Activated CD8-positive, alpha-beta memory T cell treated with anti-CD3 and anti-CD28 coated beads, Interleukin-2, amount 50 U/mL, for 1 hour (primary cell): Measurements from ENCODE around the gene UBXN7.
A peak's percentile ranks its signal among the peaks of the same experiment; 100 is the strongest.
"Not testable (repeated sequence)": the region's sequence is repeated elsewhere in the genome, so short reads cannot be mapped to it uniquely, and the experiment has no call there.

Experiments used
- DNase-seq: peaks from one replicate; pipeline ENCODE4 v3.0.0-alpha.2; 2020; ENCODE audit errors: extremely low read depth

The UBXN7 gene, protein sequence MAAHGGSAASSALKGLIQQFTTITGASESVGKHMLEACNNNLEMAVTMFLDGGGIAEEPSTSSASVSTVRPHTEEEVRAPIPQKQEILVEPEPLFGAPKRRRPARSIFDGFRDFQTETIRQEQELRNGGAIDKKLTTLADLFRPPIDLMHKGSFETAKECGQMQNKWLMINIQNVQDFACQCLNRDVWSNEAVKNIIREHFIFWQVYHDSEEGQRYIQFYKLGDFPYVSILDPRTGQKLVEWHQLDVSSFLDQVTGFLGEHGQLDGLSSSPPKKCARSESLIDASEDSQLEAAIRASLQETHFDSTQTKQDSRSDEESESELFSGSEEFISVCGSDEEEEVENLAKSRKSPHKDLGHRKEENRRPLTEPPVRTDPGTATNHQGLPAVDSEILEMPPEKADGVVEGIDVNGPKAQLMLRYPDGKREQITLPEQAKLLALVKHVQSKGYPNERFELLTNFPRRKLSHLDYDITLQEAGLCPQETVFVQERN

DNA sequence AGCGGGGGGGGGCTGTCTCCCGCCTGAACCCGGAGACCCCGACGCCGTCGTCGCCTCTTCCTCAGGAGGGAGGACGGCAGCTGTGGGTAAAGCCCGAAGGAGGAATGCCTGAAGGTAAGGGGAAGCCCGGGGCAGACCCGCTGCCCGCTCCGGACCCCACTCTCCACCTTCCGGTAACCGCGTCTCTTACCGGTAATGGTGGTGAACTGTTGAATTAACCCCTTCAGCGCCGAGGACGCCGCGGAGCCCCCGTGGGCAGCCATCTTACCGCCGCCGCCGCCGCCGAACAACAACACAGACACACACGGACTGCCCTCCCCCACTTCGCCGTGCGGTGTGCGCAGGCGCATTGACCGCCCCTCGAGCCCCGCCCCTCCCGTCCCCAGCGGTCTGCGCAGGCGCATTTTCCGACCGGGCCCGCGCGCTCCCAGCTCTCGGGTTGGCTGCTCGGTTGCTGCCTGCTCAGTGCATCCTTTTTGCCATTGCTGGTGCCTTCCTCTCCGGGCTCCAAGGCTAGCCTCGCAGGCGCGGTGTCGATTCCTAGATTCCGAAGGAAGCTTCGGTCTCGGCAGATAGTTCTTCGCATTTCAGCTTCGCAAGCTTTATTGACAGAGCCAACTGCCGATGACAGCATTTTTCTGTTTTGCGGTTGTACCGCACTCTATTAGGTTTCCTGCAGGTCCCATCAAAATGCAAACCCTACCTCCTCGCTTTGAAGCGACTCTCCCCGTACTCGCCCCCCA, at the start of gene UBXN7:
UBXN7 (minus strand) TSS at position 291 of the 743 bp plus-strand sequence; CDS start at position 263, 28 bp downstream.
- DNase-seq: peak; percentile 86

DNA sequence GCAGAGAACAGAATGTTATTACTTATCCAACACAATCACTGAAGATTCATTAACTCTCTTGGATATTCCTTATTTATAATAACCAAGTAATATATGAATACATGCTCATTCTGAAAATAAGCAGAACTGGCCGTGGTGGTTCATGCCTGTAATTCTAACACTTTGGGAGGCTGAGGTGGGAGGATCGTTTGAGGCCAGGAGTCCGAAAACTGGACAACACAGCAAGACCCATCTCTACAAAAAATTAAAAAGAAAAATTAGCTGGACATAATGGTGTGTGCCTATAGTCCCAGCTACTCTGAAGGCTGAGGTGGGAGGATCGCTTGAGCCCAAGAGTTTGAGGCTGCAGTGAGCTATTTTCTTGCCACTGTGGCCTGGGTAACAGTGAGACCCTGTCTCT, 45.5 kb upstream of the UBXN7 start:
- DNase-seq: no peak

DNA sequence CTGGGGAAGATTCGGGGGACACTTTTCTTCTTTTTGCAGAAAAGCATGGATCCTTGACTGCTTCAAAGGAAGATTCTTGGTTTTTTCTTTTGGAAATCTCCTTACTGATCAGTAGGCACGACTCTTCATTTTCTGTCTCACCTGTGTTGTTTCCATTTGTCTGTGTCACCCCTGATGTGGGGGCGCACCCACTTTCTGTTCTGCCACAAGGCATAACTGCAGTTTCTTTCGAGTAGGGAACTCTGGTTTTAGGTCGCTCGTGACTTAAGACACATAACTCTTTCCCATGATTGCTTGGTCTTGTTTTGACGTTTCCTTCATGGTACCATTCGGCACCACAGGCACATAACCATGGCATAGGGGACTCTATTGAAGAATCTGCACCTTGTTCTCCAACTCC, 40.1 kb upstream of the UBXN7 start:
- DNase-seq: no peak

DNA sequence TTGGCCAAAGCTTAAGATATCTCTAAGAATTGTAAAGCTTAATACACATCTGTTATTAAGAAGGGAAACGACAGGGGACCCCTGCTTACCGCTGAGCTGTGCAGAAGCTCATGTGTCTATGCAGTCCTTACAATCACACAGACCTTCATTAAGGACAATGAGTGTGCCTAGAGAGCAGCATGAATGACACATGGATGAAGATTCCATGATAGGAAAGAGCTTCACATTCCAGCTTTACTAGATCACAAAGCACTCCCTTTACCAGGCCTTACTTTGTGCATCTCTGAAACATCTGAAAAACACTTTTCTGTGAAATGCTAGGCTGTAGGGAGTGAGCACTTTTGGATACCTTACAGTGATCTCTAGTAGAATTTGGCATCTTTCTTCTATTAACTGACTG, 39.3 kb upstream of the UBXN7 start:
- no peak for DNase-seq

DNA sequence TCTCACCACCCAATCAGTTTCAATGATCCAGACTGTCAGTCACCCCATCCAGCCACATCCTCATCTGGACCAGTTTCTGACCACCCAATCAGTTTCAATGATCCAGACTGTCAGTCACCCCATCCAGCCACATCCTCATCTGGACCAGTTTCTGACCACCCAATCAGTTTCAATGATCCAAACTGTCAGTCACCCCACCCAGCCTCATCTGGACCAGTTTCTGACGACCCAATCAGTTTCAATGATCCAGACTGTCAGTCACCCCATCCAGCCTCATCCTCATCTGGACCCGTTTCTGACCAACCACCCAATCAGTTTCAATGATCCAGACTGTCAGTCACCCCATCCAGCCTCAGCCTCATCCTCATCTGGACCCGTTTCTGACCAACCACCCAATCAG, 38.0 kb upstream of the UBXN7 start:
- not testable (repeated sequence) for DNase-seq

DNA sequence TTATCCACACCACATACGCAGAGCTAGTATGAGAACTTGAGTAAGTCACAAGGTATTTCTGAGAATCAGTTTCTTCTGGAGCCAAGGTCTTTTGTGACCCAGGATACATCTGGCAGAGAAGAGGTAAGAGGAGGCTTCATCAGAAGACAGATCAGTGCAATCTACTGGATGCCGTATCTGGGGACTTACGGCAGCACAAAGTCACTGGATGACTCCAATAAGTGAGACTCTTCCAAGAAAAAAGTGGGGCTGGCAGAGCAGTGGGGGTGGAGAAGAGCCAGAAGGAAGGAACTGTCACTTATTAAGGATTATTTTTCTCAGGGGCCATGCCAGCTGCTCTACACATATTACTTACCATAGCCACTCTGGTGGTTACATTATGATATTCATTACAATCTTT, 31.6 kb upstream of the UBXN7 start:
- no peak for DNase-seq

DNA sequence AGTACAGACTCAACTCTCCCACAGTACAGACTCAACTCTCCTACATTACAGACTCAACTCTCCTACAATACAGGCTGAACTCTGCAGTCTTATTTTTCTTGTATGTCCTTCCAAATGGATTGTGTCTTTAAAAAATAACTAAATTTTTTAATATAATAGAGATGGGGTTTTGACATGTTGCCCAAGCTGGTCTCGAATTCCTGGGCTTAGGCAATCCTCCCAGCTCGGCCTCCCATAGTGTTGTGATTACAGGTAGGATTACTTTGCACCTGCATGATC, 31.2 kb upstream of the UBXN7 start:
- DNase-seq: no peak

DNA sequence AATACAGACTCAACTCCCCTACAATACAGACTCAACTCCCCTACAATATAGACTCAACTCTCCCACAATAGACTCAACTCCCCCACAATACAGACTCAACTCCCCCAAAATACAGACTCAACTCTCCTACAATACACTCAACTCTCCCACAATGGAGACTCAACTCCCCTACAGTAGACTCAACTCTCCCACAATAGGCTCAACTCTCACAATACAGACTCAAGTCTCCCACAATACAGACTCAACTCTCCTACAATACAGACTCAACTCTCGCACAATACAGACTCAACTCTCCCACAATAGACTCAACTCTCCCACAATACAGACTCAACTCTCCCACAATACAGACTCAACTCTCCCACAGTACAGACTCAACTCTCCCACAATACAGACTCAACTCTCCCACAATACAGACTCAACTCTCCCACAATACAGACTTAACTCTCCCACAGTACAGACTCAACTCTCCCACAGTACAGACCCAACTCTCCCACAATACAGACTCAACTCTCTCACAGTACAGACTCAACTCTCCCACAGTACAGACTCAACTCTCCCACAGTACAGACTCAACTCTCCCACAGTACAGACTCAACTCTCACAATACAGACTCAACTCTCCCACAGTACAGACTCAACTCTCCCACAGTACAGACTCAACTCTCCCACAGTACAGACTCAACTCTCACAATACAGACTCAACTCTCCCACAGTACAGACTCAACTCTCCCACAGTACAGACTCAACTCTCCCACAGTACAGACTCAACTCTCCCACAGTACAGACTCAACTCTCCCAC, 30.7 kb upstream of the UBXN7 start:
- DNase-seq: not testable (repeated sequence)

DNA sequence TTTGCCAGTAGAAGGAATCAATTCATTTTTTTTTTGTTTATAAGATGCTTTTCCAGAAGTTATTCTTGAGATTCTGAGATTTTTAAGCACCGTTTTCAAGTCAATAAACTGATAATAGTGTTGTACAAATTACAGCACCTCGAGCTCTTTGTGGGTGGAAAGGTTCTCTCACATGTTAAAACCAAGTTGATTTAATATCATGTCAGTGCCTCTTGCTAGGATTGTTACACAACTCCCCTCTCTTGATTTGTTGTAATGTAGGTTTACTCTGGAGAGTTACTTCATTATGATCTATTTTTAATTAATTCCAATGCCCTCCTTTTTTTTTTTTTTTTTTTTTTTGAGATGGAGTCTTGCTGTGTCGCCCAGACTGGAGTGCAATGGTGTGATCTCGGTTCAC, 25.8 kb upstream of the UBXN7 start:
- DNase-seq: no peak

DNA sequence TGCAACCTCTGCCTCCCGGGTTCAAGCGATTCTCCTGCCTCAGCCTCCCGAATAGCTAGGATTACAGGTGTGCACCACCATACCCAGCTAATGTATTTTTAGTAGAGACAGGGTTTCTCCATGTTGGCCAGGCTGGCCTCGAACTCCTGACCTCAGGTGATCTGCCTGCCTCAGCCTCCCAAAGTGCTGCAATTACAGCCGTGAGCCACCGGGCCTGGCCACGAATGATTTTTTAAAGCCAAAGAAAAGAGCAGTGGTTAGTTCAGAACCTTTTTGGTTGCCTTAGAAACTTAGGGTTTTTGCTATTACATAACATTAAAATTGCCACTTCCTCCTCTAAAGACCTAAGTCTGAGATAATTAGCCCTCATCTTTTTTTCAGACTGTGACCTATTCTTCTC, 25.2 kb upstream of the UBXN7 start:
- not testable (repeated sequence) for DNase-seq

DNA sequence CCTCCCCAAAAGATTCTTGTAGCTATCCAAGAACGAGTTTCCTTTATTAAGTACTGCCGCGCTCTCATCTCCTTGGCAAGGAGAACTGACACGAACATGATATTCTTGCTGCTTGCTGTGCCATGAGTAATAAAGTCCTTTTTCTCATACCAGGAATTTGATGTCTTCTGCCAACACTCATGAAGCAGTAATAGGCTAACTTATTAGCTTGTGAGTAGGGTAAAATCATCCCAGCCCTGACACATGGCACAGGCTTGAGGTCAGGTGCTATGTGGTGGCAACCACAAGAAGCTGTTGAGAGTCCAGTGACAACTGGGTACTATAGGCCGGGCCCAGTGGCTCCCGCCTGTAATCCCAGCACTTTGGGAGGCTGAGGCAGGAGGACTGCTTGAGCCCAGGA, 22.7 kb upstream of the UBXN7 start:
- no peak for DNase-seq

DNA sequence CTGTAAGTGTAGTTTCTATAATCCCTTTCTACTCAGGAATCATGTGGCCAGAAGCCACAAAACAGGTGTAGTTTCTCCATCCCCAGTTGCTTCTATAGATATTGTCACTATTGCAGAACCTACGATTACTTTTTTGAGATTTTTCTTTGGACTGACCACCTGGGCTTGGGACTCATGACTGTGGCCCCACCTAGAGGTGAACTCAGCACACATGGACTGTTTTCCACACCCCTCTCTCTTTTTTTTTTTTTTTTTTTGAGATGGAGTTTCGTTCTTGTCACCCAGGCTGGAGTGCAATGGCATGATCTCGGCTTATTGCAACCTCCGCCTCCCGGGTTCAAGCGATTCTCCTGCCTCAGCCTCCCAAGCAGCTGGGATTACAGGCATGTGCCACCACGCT, 13.2 kb upstream of the UBXN7 start:
- not testable (repeated sequence) for DNase-seq

DNA sequence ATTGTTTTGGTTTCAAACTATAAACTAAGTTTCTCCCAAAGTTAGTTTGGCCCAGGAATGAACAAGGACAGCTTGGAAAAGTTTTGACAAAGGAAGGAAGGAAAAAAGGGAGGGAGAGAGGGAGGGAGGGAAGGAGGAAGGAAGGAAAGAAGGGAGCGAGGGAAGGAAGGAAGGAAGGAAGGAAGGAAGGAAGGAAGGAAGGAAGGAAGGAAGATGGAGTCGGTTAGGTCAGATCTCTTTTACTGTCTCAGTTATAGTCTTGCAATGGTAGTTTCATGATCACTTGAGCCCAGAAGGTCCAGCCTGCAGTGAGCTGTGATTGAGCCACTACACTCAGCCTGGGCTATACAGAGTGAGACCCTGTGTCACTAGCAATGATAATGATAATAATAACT, 12.3 kb upstream of the UBXN7 start:
- no peak for DNase-seq

DNA sequence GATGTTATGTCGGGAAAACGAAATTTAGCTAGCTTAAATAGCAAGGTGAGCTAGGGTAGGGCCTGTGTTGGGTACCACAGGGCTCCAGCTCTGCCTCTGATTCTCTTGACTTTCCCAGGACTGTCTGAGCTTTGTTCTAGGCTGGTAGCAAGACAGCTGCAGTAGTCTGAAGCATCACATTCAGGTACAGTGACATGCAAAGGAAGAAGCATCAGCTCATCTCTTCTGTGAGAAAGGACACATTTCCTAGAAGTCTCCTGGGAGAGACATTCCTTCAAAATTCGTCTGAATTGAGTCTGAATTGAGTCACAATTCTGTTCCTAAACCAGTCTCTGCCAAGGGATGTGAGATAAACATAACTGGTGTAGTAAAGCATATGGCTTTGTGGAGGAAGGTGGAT, 8.5 kb upstream of the UBXN7 start:
- no peak for DNase-seq

DNA sequence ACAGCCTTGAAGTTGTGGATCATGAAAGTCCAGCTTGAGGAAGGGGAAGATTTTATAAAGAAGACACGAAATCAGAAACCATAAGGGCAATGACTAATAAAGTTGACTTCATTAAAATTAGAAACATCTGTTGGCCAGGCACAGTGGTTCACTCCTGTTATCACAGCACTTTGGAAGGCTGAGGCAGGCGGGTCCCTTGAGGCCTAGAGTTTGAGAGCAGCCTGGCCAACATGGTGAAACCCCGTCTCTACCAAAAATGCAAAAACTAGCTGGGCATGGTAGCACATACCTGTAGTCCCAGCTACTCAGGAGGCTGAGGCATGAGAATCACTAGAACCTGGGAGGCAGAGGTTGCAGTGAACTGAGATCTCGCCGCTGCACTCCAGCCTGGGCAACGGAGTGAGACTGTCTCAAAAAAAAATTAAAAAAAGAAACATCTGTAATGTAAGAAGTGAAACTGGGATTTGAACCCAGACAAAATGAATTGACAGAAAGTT, 7.9 kb upstream of the UBXN7 start:
- no peak for DNase-seq

DNA sequence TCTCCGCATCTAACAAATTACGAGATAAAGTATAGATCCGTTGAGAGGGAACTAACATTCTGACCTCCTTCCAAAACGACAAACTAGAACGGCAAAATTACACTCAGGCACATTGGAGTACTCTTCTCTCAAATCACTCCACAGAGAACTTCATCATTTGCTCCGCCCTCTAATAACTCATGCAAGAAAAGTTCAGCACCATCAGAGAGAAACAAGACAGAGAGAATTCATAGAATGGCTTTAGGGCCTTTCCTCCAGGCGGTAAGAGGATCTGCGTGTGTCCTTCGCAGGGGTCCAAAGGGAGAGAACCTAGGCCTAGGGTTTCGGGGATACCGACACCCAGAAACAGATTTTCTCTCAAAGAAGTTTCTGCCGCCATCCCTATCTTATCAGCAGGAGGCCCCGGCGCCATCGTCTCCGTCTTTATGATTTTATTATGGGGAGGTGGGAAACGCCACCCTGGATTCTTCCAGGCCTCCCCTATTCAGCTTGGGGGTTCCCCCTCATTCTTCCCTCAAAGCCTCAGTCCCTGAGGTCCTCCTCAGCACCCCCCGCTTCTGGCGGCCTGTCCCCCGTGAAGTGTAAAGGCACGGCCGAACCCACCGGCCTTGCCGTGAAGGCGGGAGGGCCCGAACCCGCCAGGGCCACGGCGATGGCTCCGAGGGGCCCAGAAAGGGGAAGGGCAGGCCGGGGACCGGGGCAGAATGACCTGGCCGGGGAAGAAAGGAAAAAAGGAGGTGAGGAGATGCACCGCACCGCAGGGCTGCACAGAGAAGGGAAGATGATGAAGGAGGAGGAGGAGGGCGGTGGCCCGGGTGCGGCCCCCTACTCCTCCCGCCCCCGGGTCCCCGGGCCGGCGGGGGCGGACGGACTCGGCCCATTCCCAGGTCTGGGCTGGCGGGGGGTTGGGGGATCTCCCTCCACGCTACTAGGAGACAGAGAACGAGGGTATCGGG, 768 bp downstream of the UBXN7 start:
- no peak for DNase-seq

DNA sequence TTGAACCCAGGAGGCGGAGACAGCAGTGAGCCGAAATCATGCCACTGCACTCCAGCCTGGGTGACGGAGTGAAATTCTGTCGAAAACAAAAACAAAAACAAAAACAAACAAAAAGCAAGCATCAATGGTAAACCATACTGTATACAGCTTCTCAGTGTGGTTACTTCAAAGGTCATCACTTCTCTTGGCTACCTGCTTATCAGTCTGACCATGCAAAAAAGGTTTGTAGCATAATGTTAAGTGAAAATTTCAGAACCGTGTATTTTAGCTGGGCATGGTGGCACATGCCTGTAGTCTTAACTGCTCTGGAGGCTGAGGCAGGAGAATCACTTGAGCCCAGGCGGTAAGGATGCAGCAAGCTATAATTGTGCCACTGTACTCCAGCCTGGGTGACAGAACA, 4.2 kb downstream of the UBXN7 start:
- no peak for DNase-seq

DNA sequence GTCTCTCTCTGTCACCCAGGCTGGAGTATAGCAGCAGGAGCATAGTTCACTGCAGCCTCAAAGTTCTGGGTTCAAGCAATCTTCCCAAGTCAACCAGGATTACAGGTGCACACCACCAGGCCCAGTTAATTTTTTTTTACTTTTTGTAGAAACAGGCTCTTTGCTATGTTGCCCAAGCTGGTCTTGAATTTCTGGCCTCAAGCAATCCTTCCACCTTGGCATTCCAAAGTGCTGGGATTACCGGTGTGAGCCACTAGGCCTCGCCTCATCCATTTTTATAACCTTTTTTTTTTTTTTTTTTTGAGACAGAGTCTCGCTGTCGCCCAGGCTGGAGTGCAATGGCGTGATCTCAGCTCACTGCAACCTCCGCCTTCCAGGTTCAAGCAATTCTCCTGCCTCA, 7.8 kb downstream of the UBXN7 start:
- not testable (repeated sequence) for DNase-seq

DNA sequence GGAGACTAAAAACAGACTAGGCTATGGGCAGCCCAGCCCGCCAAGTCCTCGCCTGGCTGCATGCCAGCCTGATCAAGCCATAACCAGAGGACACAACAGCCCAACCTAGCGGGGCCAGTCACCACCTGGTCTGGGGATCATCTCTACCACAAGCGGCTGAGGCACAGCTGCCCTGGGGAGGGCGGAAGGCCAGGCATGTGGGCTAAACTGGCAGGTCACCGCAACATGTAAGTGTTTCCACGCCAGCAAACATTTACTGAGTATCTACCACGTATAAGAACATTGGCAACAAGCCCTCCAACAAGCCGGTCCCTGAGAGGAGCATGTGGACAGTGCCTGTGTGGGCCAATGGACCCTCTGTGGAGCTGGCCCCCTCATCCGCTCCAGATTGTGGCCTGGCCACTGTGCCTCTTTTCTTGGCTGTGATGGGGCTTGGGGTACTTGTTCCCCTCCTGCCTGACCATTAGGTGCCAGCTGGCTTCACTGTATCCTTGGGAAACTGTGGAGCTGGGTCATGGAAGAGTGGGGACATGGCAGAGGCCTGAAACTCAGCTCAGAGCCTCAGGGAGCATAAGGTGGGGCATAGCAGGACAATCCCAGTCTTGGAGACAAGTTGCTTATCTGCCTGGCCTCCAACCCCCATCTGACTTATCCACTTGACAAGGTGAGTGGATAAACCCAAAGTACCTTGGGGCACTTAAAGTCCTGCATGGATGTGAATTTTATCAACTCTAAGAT, 9.0 kb downstream of the UBXN7 start:
- DNase-seq: no peak

DNA sequence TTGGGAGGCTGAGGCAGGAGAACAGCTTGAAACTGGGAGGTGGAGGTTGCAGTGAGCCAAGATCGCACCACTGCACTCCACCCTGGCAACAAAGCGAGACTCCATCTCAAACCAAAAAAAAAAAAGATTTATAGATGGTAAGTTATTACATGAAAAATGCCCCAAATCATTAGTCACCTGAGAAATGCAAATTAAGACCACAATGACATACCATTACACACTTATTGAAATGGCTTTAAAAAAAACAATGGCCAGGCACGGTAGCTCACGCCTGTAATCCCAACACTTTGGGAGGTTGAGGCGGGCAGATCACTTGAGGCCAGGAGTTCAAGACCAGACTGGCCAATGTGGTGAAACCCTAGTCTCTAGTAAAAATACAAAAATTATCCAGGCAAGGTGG, 10.6 kb downstream of the UBXN7 start:
- not testable (repeated sequence) for DNase-seq
